Muscle layer of colon (tissue), 2 donors: ENCODE results near the gene MAML2.
A peak's percentile ranks its signal among the peaks of the same experiment; 100 is the strongest.

Source experiments
- H3K27ac ChIP-seq: one replicate; pipeline ENCODE4 v1.7.0; 2013; ENCODE audit warnings: low read depth, mild to moderate bottlenecking, low read length, moderate library complexity
- H3K27me3 ChIP-seq, 2 donors: one replicate each; pipeline ENCODE4 v1.7.0; 2013; ENCODE audit warnings: low read length in 2 of 2, mild to moderate bottlenecking in 2 of 2; ENCODE audit not compliant: insufficient read depth in 2 of 2, control insufficient read depth in 1 of 2
- H3K36me3 ChIP-seq: one replicate; pipeline ENCODE4 v1.7.0; 2013; ENCODE audit warnings: mild to moderate bottlenecking, low read length; ENCODE audit not compliant: insufficient read depth
- H3K4me1 ChIP-seq: one replicate; pipeline ENCODE4 v1.7.0; 2013; ENCODE audit warnings: mild to moderate bottlenecking, low read length; ENCODE audit not compliant: insufficient read depth
- H3K4me3 ChIP-seq, 2 donors: one replicate each; pipeline ENCODE4 v1.7.0; 2013; ENCODE audit warnings: low read length in 2 of 2, low read depth in 1 of 2, mild to moderate bottlenecking in 1 of 2, moderate library complexity in 1 of 2
- H3K9ac ChIP-seq: one replicate; pipeline ENCODE4 v1.7.0; 2013; ENCODE audit warnings: low read length
- H3K9me3 ChIP-seq: one replicate; pipeline ENCODE4 v1.7.0; 2013; ENCODE audit warnings: mild to moderate bottlenecking, low read length
- donor health status: abdominal sarcoma.
- donor health status: Adenocarcinoma of cecum.

The MAML2 gene

GRCh38 chr11:96168623-96169022, 174.4 kb downstream of the MAML2 start:
- Histone ChIP-seq H3K27ac (no peak overlapping the region), H3K4me1 (peaks cover 12% of the 10 kb centered on the region), H3K36me3 (no peaks in the 10 kb centered on the region), H3K9me3 (no peaks in the 10 kb centered on the region), H3K9ac (no peak overlapping the region), H3K27me3 (no peaks in the 10 kb centered on the region), H3K4me3 (no peak overlapping the region)

DNA sequence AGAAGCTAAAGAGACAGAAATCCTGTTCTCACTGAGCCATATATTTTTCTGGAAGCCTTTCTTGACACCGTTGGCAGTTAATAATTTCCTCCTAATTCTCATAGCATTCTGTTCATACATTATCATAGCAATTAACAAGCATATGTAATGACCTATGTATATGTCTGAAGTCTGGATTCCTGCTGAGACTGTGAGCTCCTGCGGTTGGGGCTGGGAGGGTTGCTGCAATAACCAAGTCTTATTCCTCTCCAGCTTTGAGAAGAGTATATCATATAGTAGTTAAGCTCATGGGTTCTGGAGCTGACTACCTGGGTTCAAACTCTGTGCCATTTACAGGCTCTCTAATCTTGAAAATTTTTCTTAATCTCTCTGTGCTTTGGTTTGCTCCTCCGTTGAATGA, 175.2 kb downstream of the MAML2 start:
- Histone ChIP-seq H3K4me1 (peaks cover 20% of the 10 kb centered on the region), H3K9ac (no peak overlapping the region), H3K9me3 (no peaks in the 10 kb centered on the region), H3K27me3 (no peaks in the 10 kb centered on the region), H3K4me3 (no peak overlapping the region), H3K36me3 (no peaks in the 10 kb centered on the region), H3K27ac (no peak overlapping the region)

DNA sequence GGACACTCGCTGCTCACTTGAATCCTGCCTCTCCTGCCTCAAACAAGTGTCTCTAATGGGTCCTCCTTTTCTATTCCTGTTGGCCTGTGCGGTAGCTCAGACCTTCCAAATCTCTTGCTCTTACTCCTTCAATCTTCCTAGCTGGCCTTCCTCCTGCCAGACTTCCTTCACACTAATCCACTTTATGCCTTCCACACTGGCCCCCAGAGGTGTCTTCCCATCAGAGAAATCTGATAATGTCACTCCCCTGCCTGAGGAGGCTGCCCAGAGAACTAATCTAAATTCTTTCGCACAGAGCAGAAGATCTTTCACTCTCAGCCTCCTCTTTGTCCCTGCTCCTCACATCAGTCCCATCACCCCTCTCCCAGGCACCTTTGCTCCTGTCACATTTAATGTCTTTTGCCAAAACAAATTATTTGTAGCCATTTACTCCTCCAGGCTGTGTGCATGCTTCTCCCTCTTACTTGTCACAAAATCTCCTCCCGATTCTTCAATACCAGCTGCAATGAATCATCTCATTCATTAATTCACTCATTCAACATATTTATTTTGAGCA, 175.7 kb downstream of the MAML2 start:
- Histone ChIP-seq H3K4me1 (peaks cover 22% of the 10 kb centered on the region), H3K27ac (no peak overlapping the region), H3K36me3 (no peaks in the 10 kb centered on the region)

GRCh38 chr11:96162816-96163499, 180.0 kb downstream of the MAML2 start:
- H3K27ac ChIP-seq, result peak overlapping the region; percentile 62
- H3K9ac ChIP-seq, result no peak overlapping the region
- H3K4me3 ChIP-seq, result no peak overlapping the region
- no peaks in the 10 kb centered on the region for H3K36me3 ChIP-seq
- H3K4me1 ChIP-seq, result peaks cover 24% of the 10 kb centered on the region
- H3K9me3 ChIP-seq, result no peaks in the 10 kb centered on the region
- no peaks in the 10 kb centered on the region for H3K27me3 ChIP-seq

More for the DNA sequence above, 175.7 kb downstream of the MAML2 start:
- Histone ChIP-seq H3K9me3 (no peaks in the 10 kb centered on the region), H3K9ac (no peak overlapping the region), H3K27me3 (no peaks in the 10 kb centered on the region), H3K4me3 (no peak overlapping the region)

GRCh38 chr11:96161307-96162089, 181.5 kb downstream of the MAML2 start:
- H3K27ac ChIP-seq, result no peak overlapping the region
- peaks cover 38% of the 10 kb centered on the region for H3K4me1 ChIP-seq
- no peak overlapping the region for H3K9ac ChIP-seq
- no peak overlapping the region for H3K4me3 ChIP-seq
- H3K9me3 ChIP-seq, result no peaks in the 10 kb centered on the region
- no peaks in the 10 kb centered on the region for H3K36me3 ChIP-seq
- no peaks in the 10 kb centered on the region for H3K27me3 ChIP-seq

DNA sequence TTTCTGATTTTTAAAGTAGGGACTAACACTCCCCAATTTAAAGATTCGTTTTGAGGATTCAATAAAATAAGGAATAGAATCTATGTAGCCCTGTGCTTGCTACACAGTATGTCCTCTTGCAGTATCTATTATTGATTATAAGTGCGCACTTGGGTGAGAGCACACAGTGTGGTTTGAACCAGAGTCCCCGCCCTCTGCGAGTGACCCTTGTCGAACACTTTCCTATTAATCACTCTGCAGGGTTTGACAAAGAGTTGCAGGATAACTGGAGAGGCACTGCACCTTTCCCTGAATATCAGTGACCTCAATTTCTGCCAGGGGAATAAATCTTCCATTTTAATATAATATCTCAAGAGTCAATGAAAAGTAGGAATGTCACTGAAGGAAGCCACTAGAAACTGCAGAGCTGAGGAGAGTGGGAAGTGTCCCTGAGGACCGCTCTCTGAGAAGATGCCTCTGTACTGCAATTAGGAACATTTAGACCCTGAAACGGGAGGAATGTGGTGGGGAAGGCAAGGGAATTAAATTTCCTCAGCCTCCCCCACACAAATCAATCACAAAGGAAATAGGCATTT, 182.2 kb downstream of the MAML2 start:
- H3K27ac ChIP-seq, result no peak overlapping the region
- no peaks in the 10 kb centered on the region for H3K9me3 ChIP-seq
- no peaks in the 10 kb centered on the region for H3K36me3 ChIP-seq
- no peak overlapping the region for H3K9ac ChIP-seq
- no peaks in the 10 kb centered on the region for H3K27me3 ChIP-seq
- H3K4me3 ChIP-seq, result no peak overlapping the region
- peaks cover 45% of the 10 kb centered on the region for H3K4me1 ChIP-seq

DNA sequence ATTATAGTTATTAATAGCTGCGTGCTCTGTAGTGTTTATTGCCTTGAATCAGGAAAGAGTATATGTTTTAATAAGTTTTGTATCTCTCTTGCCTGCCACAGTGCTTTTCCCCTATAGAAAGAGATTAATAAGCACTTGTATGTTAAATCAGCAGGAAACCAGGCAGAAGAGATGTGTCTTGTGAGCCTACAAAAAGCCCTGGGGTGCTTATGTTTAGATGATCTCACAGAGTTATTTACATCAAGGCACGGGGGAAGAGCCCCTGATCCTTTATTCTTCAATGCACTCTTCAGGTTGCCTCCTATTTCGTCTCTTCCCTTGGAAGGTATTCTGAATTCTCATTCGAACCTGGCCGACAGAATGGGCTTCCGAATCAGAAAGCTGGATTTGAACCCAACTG, 183.0 kb downstream of the MAML2 start:
- no peak overlapping the region for H3K9ac ChIP-seq
- no peaks in the 10 kb centered on the region for H3K36me3 ChIP-seq
- no peak overlapping the region for H3K4me3 ChIP-seq
- peaks cover 51% of the 10 kb centered on the region for H3K4me1 ChIP-seq
- no peaks in the 10 kb centered on the region for H3K9me3 ChIP-seq
- H3K27me3 ChIP-seq, result no peaks in the 10 kb centered on the region
- no peak overlapping the region for H3K27ac ChIP-seq

DNA sequence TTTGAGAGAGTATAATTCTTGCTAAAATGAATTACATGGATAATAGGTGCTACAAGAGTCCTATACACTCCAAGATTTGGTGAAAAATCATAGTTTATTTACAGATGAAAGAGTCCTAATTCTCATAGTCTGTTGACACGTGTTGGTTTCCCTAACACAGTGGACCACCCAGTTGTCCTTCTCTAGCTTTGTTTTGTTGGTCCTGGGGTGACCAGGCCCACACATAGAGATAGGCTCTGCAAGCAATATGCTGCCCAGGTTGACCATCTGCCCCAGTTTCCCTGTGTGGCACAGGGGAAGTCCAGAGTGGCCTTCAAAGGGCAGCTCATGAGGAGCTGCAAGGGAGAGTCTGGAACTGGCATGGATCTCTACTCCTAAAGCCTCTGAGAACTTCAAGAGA, 184.9 kb downstream of the MAML2 start:
- Histone ChIP-seq H3K4me3 (no peak overlapping the region), H3K4me1 (peaks cover 57% of the 10 kb centered on the region), H3K9ac (no peak overlapping the region), H3K27ac (no peak overlapping the region), H3K9me3 (no peaks in the 10 kb centered on the region), H3K36me3 (no peaks in the 10 kb centered on the region), H3K27me3 (no peaks in the 10 kb centered on the region)

GRCh38 chr11:96157517-96157873, 185.5 kb downstream of the MAML2 start:
- Histone ChIP-seq H3K27me3 (no peaks in the 10 kb centered on the region), H3K36me3 (no peaks in the 10 kb centered on the region), H3K4me1 (peaks cover 51% of the 10 kb centered on the region), H3K27ac (no peak overlapping the region), H3K4me3 (no peak overlapping the region), H3K9ac (no peak overlapping the region), H3K9me3 (no peaks in the 10 kb centered on the region)

DNA sequence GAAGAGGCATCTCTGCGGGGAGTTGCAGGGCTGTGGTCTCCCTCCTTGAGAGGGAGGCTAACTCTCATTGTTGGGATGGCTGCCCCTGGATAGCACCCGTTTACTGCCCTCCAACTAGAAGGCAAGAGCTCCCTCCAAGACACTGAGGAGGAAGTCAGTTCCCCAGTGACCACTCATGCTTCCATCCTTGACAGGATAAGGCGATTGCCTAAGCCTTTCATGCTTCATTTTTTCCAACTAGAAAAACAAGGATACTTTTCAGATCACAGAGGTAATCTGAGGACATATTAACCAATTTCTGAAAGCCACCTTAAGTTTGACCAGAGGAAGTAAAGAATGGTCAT, 186.6 kb downstream of the MAML2 start:
- Histone ChIP-seq H3K4me1 (peaks cover 50% of the 10 kb centered on the region), H3K36me3 (no peaks in the 10 kb centered on the region), H3K9me3 (no peaks in the 10 kb centered on the region), H3K27ac (peak overlapping the region; percentile 18), H3K9ac (no peak overlapping the region), H3K27me3 (no peaks in the 10 kb centered on the region), H3K4me3 (peak overlapping the region in 1 of 2 donors; percentile 0)

DNA sequence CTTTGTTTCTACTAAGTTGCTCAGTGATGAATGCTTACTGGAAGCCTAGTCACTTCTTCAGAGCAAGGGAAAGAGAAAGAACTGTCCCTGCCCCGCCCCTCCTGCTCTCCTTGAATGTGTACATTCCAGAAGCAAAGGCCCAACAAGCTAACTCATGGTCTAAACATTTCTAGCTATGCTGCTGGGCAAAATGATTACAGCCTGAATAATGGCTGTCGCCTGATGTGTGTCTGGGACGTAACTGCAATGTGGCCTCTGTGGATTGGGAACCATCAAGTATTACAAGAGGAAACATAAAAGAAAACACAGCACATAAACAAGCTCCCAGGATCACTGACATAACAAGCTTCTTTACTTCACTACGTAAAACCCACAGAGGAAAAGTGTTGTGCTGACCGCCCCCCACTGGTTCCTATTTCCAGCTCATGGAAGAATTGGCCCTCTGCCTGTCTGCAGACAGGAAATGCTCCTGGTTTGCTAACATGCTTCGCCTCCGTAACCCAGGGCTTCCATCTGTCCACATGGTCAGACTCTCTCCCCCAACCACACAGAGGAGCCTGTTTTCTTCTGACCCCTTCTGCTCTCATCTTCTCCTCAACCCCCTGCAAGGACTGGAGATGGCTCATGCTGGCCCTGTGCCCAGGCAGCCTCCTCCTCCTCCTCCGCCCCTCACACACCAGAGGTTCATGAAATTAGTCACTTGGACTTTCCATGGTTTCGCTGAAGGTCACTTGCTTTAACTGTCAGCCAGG, 187.2 kb downstream of the MAML2 start:
- Histone ChIP-seq H3K9me3 (no peaks in the 10 kb centered on the region), H3K4me3 (peak overlapping the region in 1 of 2 donors; percentile 0), H3K9ac (no peak overlapping the region), H3K4me1 (peaks cover 45% of the 10 kb centered on the region), H3K27ac (peak overlapping the region; percentile 18), H3K27me3 (no peaks in the 10 kb centered on the region), H3K36me3 (no peaks in the 10 kb centered on the region)
